Heart right ventricle (tissue), 16 donors: ENCODE measurements around the gene ALDH1A2. TPM values are rescaled to one million over a fixed set of nuclear protein-coding genes. Genes with fewer than 3 reads are reported as not detected.
"Not testable (repeated sequence)": the region's sequence is repeated elsewhere in the genome, so short reads cannot be mapped to it uniquely, and the experiment has no call there.

ENCODE experiments used
- ATAC-seq, 8 donors: fragments of 200-7000 bp; cut with Tn5 transposase; one replicate each; pipeline ENCODE4 v1.9.1; 2020; ENCODE audit warnings: mild to moderate bottlenecking in 8 of 8, moderate library complexity in 8 of 8, moderate number of reproducible peaks in 1 of 8
- DNase-seq, 2 donors: peaks; one replicate each; pipeline ENCODE4 v3.0.0-alpha.2; 2020
- H3K27ac ChIP-seq, 10 donors: fragments of 200-600 bp; sonication (generic) in 2 of 10; one replicate each; pipeline versions ENCODE4 v1.5.0 to v1.8.0; 2020 to 2022; ENCODE audit warnings: mild to moderate bottlenecking in 3 of 10
- H3K27me3 ChIP-seq, 7 donors: fragments of 200-600 bp; one replicate each; pipeline ENCODE4 v1.8.0; 2021 to 2022; ENCODE audit warnings: mild to moderate bottlenecking in 2 of 7
- H3K36me3 ChIP-seq, 9 donors: fragments of 200-600 bp; sonication (generic) in 1 of 9; one replicate each; pipeline versions ENCODE4 v1.5.0 to v1.8.0; 2020 to 2022; ENCODE audit warnings: mild to moderate bottlenecking in 2 of 9
- H3K4me1 ChIP-seq, 9 donors: fragments of 200-600 bp; sonication (generic) in 1 of 9; one replicate each; pipeline versions ENCODE4 v1.5.0 to v1.8.0; 2020 to 2022; ENCODE audit warnings: mild to moderate bottlenecking in 4 of 9
- H3K4me3 ChIP-seq, 10 donors: fragments of 200-600 bp; sonication (generic) in 2 of 10; one replicate each; pipeline versions ENCODE4 v1.5.0 to v1.8.0; 2020 to 2022; ENCODE audit warnings: mild to moderate bottlenecking in 7 of 10, moderate library complexity in 2 of 10
- H3K9me3 ChIP-seq, 11 donors: fragments of 200-600 bp in 10 of 11; sonication (generic) in 2 of 11; one replicate each; pipeline versions ENCODE4 v1.5.0 to v1.8.0; 2013 to 2022; ENCODE audit warnings: mild to moderate bottlenecking in 2 of 11, control low read depth in 1 of 11, moderate library complexity in 1 of 11
- CTCF ChIP-seq, 9 donors: fragments of 200-600 bp; sonication (generic) in 2 of 9; IDR thresholded peaks; one replicate each; pipeline versions ENCODE4 v1.5.0 to v1.8.0; 2021 to 2022; ENCODE audit warnings: antibody characterized with exemption in 9 of 9, mild to moderate bottlenecking in 5 of 9, moderate library complexity in 1 of 9
- WGBS, 2 donors: extraction: QIAGEN DNeasy Blood & Tissue Kit; methylation state at CpG; one replicate each; pipeline ENCODE4 v1.1.7; 2013; ENCODE audit warnings: inconsistent platforms in 1 of 2; 5-methylcytosine and 5-hydroxymethylcytosine counted together
- intact Hi-C, 10 donors: fragments of 100-400 bp; cut with DNase I; formaldehyde crosslinking; loops; one replicate each; pipeline versions ENCODE4 v1.11.1 to v1.14.2; 2022
- polyA plus RNA-seq, 2 donors: library from polyadenylated mRNA; stranded (reverse); fragments of 200-250 nt; gene quantifications; one replicate each; pipeline ENCODE4 v1.2.3, GENCODE V29; 2013
- total RNA-seq, 10 donors: library from RNA; stranded (reverse); fragmentation: NEBNext Ultra II Directional in 3 of 10; extraction: Animal tissue kit (Norgen Biotek cat#: 25700) in 3 of 10; gene quantifications; one replicate each; pipeline versions ENCODE4 v1.2.1 to v1.2.4, GENCODE V29; 2021 to 2023
- donor health status: Arrhythmogenic right ventricular cardiomyopathy.
- donor health status: ischemic (EF 13 %, LVEDD 7.1; RV severe dilation, severe dysfunction).
- donor health status: healthy with polysubstance abuse.
- donor health status: DM: no; HTN: yes; CAD: no.
- donor health status: DM: no; HTN: no; CAD: no.
- donor health status: ischemic (EF 25% LVEDD 6.9; RV normal size, moderate dysfunction).
- donor health status: ischemic (EF 25% LVEDD 5.7; RV mildly dilated, moderate dysfunction).
- donor health status: healthy.
- donor health status: DM: yes; HTN: yes; CAD: no.
- donor health status: Ischemic cardiomyopathy.
- donor health status: ischemic (EF 35%, LVEDD 5.7; RV mildly dilated, moderate dysfunction).
- donor health status: nonischemic (EF 11% LVEDD 7.7; RV severe dilation, severe dysfunction).
- donor health status: DM: yes; HTN: yes; CAD: no.
- donor health status: PGD.
- donor health status: ischemic (EF 29% LVEDD 5.4; RV normal size, mild dysfunction).
- donor health status: nonischemic (EF 23%, LVEDD 6.1; RV moderate dilation, normal function).

Gene ALDH1A2
- total and polyA plus RNA-seq, 12 donors = 2.3 to 21.0 (median 9.8) TPM

DNA sequence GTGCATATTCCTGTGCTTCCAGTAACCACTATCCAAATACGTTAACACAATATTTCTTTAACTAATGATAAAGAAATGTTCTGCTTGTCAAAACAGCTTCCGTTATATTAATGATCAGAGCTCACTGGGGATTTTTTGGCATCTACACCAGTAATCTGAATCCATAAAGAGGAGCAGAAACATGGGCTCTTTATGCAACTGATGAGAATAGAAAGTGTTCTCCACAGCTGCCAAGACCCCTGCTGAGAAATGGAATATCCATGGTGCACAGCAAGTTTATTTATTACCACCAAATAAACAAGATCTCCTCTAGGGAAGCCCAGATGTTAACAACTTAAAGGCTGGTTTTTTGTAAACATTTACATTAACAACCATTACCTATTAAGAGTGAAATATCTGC, 54.5 kb downstream of the ALDH1A2 start:
- Histone ChIP-seq H3K4me1 (no peaks in the 10 kb centered on the region), H3K27ac (no peak overlapping the region), H3K27me3 (peaks cover 0 to 9% (median 0%) of the 10 kb centered on the region in 7 donors), H3K9me3 (peaks cover 0 to 18% (median 0%) of the 10 kb centered on the region in 11 donors), H3K4me3 (no peak overlapping the region), H3K36me3 (peaks cover 0 to 5% (median 0%) of the 10 kb centered on the region in 9 donors)
- no peak for DNase-seq
- 80 to 81% methylated on average over 2 of the region's 2 CpGs for WGBS, 2 donors
- ATAC-seq = no peak
- intact Hi-C loops = no loop called here
- no peak for TF ChIP-seq CTCF (IDR thresholded peaks at IDR 0.05)

DNA sequence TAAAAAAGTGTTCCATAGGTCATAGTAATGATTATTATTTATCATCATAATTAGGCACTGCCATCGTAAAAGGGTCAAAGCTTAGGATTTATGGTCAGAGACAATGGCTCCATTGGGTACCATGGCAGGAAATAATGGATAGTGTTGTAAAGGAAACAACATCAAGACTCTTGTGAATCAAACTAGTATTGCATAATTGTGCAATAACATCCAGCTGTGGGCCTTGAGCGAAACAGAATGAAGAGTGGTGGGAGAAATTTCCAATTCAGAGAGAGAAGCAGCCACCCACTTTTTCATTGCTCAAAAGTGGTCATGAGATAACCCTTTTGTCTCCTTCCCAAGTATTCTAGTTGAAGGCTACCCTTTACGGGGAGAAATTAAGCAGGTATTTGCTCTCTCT, 61.7 kb downstream of the ALDH1A2 start:
- peaks cover 0 to 29% (median 0%) of the 10 kb centered on the region in 11 donors for H3K9me3 ChIP-seq
- H3K4me1 ChIP-seq = no peaks in the 10 kb centered on the region
- H3K27me3 ChIP-seq = no peaks in the 10 kb centered on the region
- H3K4me3 ChIP-seq = no peak overlapping the region
- no peaks in the 10 kb centered on the region for H3K36me3 ChIP-seq
- WGBS, 2 donors = 92 to 98% methylated on average over 3 of the region's 3 CpGs
- DNase-seq = no peak
- intact Hi-C loops = no loop called here
- no peak for TF ChIP-seq CTCF (IDR thresholded peaks at IDR 0.05)
- no peak for ATAC-seq
- H3K27ac ChIP-seq = no peak overlapping the region

DNA sequence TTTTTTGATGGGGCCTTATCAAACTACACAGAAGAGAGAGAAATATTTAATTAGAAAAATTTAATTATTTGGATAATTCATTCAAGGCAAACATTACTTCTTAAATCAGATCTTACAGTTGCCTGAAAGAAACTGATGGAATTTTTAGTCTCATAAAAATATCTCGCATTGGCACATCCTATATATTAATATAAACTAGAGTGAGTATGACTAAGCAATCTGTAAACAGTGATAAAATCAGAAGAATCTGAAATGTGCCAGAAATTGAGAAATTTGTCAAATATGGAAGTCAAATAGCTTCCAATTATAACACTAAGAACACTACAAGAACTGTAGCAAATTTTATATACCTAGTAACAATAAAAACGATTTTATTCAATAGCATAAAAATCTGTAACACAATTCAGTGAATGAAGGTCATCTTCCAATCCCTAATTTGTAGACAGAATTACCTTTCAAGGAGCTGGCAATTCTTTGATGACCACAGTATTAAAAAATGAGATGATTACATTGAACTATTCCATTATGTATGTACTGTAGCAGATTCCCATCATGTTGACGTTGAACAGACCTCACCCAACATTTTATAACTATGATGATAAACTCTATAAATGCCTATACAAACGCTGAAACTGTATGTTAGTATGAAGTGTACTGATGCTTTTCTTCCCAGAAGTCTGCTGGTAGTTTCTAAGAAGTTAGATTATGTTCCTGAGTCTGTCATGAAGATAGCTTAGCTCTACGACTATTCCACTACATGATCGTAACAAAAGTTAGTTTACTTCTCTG, 63.0 kb downstream of the ALDH1A2 start:
- Histone ChIP-seq H3K4me1 (no peaks in the 10 kb centered on the region), H3K9me3 (peaks cover 0 to 30% (median 0%) of the 10 kb centered on the region in 11 donors), H3K27ac (no peak overlapping the region), H3K36me3 (no peaks in the 10 kb centered on the region), H3K4me3 (no peak overlapping the region), H3K27me3 (peaks cover 0 to 8% (median 0%) of the 10 kb centered on the region in 7 donors)
- TF ChIP-seq CTCF (IDR thresholded peaks at IDR 0.05) = no peak
- ATAC-seq (no peak), DNase-seq (no peak)
- 80 to 83% methylated on average over 6 of the region's 6 CpGs for WGBS, 2 donors
- intact Hi-C loops = no loop called here

DNA sequence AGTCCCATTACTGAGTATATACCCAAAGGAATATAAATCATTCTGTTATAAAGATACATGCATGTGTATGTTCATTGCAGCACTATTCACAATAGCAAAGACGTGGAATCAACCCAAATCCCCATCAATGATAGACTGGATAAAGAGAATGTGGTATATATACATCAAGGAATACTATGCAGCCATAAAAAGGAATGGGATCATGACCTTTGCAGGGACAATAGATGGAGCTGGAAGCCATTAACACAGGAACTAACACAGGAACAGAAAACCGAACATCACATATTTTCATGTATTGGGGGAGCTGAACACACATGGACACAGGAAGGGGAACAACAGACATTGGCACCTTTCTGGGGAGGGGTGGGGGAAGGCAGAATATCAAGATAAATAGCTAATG, 65.8 kb downstream of the ALDH1A2 start:
- H3K27me3 ChIP-seq, intact Hi-C loops, H3K36me3 ChIP-seq, H3K4me3 ChIP-seq, ATAC-seq, H3K27ac ChIP-seq, H3K4me1 ChIP-seq, DNase-seq: not testable (repeated sequence)
- WGBS, 2 donors = 85 to 89% methylated on average over 2 of the region's 2 CpGs
- H3K9me3 ChIP-seq = peaks cover 0 to 14% (median 0%) of the 10 kb centered on the region in 11 donors

DNA sequence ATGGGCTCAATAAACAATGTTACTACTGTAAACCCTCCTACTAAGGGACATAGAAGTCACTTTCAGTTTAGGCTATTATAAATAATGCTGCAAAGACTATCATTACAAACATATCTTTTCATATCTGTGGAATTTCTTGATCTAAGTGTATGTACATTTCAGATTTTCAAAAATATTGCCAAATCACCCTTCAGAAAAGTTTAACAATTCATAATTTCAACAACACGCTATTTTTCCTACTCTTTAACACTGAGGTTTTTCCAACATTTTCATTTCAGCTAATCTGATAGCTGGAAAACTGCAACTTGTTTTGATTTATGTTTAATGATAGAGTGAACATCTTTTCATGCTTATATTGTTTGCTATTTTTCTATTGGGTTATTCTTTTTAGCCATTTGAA, 69.0 kb downstream of the ALDH1A2 start:
- Histone ChIP-seq H3K36me3 (peaks cover 0 to 13% (median 0%) of the 10 kb centered on the region in 9 donors), H3K27me3 (peaks cover 0 to 10% (median 0%) of the 10 kb centered on the region in 7 donors), H3K4me3 (no peak overlapping the region), H3K4me1 (no peaks in the 10 kb centered on the region), H3K9me3 (peaks cover 0 to 14% (median 0%) of the 10 kb centered on the region in 11 donors), H3K27ac (no peak overlapping the region)
- WGBS, 2 donors = 93 to 98% methylated on average over 1 of the region's 1 CpG
- no peak for TF ChIP-seq CTCF (IDR thresholded peaks at IDR 0.05)
- intact Hi-C loops = no loop called here
- DNase-seq (no peak), ATAC-seq (no peak)
